IPS DF 6.9 (cell line): ENCODE measurements around the gene CDH4.

Experiments used
- DNase-seq: peaks from one replicate; pipeline ENCODE4 v3.0.0-alpha.2; 2013; ENCODE audit warnings: low read depth, low spot score
- H3K27ac ChIP-seq: one replicate; pipeline ENCODE4 v1.5.1; 2013; ENCODE audit warnings: low read length, control low read depth
- H3K27me3 ChIP-seq: 2 replicates; pipeline ENCODE4 v1.6.1; 2013; ENCODE audit warnings: mild to moderate bottlenecking, low read length; ENCODE audit not compliant: control insufficient read depth, insufficient read depth
- H3K36me3 ChIP-seq: 2 replicates; pipeline ENCODE4 v1.6.1; 2013; ENCODE audit warnings: low read length; ENCODE audit not compliant: control insufficient read depth, insufficient read depth
- H3K4me1 ChIP-seq: 2 replicates; pipeline ENCODE4 v1.6.1; 2013; ENCODE audit warnings: low read length; ENCODE audit not compliant: control insufficient read depth, insufficient read depth
- H3K4me3 ChIP-seq: 2 replicates; pipeline ENCODE4 v1.5.1; 2013; ENCODE audit warnings: mild to moderate bottlenecking, low read length
- H3K9me3 ChIP-seq: 2 replicates; pipeline ENCODE4 v1.6.1; 2013; ENCODE audit warnings: low read length, inconsistent platforms; ENCODE audit not compliant: control insufficient read depth, insufficient read depth
- WGBS: extraction: QIAGEN DNeasy Blood & Tissue Kit; methylation state at CpG from one replicate; pipeline ENCODE4 v1.1.7; 2013; ENCODE audit warnings: mixed read lengths, missing lambda C conversion rate; ENCODE audit not compliant: insufficient read length, insufficient coverage; 5-methylcytosine and 5-hydroxymethylcytosine counted together

Gene CDH4

GRCh38 chr20:61594198-61594597 lies 342.1 kb downstream of the CDH4 start:
- DNase-seq: no peak
- H3K27me3 ChIP-seq: no peaks in the 10 kb centered on the region
- no CpG with 5 or more reads among the region's 8 CpGs for WGBS
- H3K9me3 ChIP-seq: no peaks in the 10 kb centered on the region
- H3K4me3 ChIP-seq: no peak overlapping the region
- no peaks in the 10 kb centered on the region for H3K36me3 ChIP-seq
- no peak overlapping the region for H3K27ac ChIP-seq
- peaks cover 3% of the 10 kb centered on the region for H3K4me1 ChIP-seq

- WGBS: no CpG with 5 or more reads among the region's 13 CpGs
- no peak overlapping the region for H3K4me3 ChIP-seq
- no peaks in the 10 kb centered on the region for H3K4me1 ChIP-seq
- no peak overlapping the region for H3K27ac ChIP-seq
- H3K9me3 ChIP-seq: no peaks in the 10 kb centered on the region
- H3K36me3 ChIP-seq: no peaks in the 10 kb centered on the region
- no peak for DNase-seq
- no peaks in the 10 kb centered on the region for H3K27me3 ChIP-seq
Observed at GRCh38 chr20:61595216-61595615, 343.2 kb downstream of the CDH4 start.

GRCh38 chr20:61596687-61597330 lies 344.7 kb downstream of the CDH4 start:
- no peak overlapping the region for H3K27ac ChIP-seq
- DNase-seq: no peak
- WGBS: no CpG with 5 or more reads among the region's 8 CpGs
- no peaks in the 10 kb centered on the region for H3K36me3 ChIP-seq
- no peaks in the 10 kb centered on the region for H3K4me1 ChIP-seq
- H3K4me3 ChIP-seq: no peak overlapping the region
- H3K9me3 ChIP-seq: no peaks in the 10 kb centered on the region
- H3K27me3 ChIP-seq: no peaks in the 10 kb centered on the region

- no peak overlapping the region for H3K4me3 ChIP-seq
- H3K27me3 ChIP-seq: no peaks in the 10 kb centered on the region
- H3K4me1 ChIP-seq: no peaks in the 10 kb centered on the region
- no peak for DNase-seq
- no peaks in the 10 kb centered on the region for H3K36me3 ChIP-seq
- no peak overlapping the region for H3K27ac ChIP-seq
- H3K9me3 ChIP-seq: no peaks in the 10 kb centered on the region
- no CpG with 5 or more reads among the region's 7 CpGs for WGBS
Observed at GRCh38 chr20:61597996-61598395, 345.9 kb downstream of the CDH4 start.

DNA sequence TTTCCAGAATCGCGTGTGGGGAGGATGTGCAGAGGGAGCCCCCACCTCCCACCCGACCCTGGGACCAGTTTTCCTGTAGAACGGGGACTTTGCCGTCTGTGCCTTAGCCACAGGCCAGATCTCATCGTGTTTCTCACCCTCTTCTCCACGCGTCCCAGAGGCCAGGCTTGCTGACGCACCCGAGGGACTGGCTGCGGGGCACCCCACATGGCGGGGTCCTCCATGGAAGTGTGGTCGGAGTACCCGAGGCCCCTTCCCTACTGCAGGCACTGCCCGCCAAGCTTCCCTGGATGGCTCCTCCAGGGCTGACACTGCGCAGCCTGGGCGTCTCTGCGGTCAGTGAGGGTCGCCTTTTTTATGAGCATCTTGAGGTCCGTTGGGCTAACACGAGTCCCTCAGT lies 346.5 kb downstream of the CDH4 start:
- no peak for DNase-seq
- no peak overlapping the region for H3K4me3 ChIP-seq
- H3K36me3 ChIP-seq: no peaks in the 10 kb centered on the region
- H3K27ac ChIP-seq: no peak overlapping the region
- H3K9me3 ChIP-seq: no peaks in the 10 kb centered on the region
- H3K27me3 ChIP-seq: no peaks in the 10 kb centered on the region
- WGBS: no CpG with 5 or more reads among the region's 21 CpGs
- no peaks in the 10 kb centered on the region for H3K4me1 ChIP-seq

DNA sequence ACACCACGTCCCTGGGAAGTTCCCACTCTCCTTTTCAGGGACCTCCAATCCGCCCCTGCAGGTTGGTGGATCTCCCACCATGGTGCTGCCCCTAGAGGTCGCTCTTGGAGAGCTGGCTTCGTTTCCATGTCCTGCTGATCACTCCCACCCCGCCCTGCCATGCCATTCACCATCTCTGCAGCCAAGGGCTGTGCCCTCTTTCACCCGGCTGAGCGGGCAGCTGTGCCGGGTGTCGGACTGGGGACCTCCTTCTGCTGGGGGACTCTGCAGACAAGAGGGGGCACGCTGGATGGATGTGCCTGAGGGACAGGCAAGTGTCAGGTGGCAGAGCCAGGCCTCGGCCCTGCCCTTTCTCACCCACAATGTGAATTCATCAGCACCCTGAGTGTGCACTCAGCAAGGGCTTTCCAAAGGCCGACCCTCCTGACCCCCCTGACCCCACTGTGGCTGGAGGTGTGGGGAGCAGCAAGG lies 347.0 kb downstream of the CDH4 start:
- no peaks in the 10 kb centered on the region; the same call in 1 of the 2 replicates for H3K9me3 ChIP-seq
- no peaks in the 10 kb centered on the region for H3K27me3 ChIP-seq
- H3K4me1 ChIP-seq: no peaks in the 10 kb centered on the region
- no peak for DNase-seq
- H3K27ac ChIP-seq: no peak overlapping the region
- no CpG with 5 or more reads among the region's 12 CpGs for WGBS
- H3K36me3 ChIP-seq: no peaks in the 10 kb centered on the region
- no peak overlapping the region for H3K4me3 ChIP-seq

GRCh38 chr20:61599541-61599992 lies 347.5 kb downstream of the CDH4 start:
- DNase-seq: no peak
- WGBS: no CpG with 5 or more reads among the region's 18 CpGs
- Histone ChIP-seq H3K4me1 (no peaks in the 10 kb centered on the region), H3K36me3 (no peaks in the 10 kb centered on the region), H3K27me3 (no peaks in the 10 kb centered on the region), H3K9me3 (no peaks in the 10 kb centered on the region; the same call in 1 of the 2 replicates), H3K4me3 (no peak overlapping the region), H3K27ac (no peak overlapping the region)

GRCh38 chr20:61600016-61600415 lies 348.0 kb downstream of the CDH4 start:
- no peak overlapping the region for H3K4me3 ChIP-seq
- H3K27me3 ChIP-seq: no peaks in the 10 kb centered on the region
- no peak for DNase-seq
- no peaks in the 10 kb centered on the region for H3K4me1 ChIP-seq
- H3K27ac ChIP-seq: no peak overlapping the region
- WGBS: no CpG with 5 or more reads among the region's 16 CpGs
- H3K9me3 ChIP-seq: no peaks in the 10 kb centered on the region; the same call in 1 of the 2 replicates
- H3K36me3 ChIP-seq: no peaks in the 10 kb centered on the region

- no peaks in the 10 kb centered on the region for H3K36me3 ChIP-seq
- H3K27ac ChIP-seq: no peak overlapping the region
- no peak overlapping the region for H3K4me3 ChIP-seq
- DNase-seq: no peak
- H3K4me1 ChIP-seq: no peaks in the 10 kb centered on the region
- no peaks in the 10 kb centered on the region for H3K27me3 ChIP-seq
- WGBS: no CpG with 5 or more reads among the region's 12 CpGs
- H3K9me3 ChIP-seq: no peaks in the 10 kb centered on the region; the same call in 1 of the 2 replicates
Observed at GRCh38 chr20:61601361-61601760, 349.3 kb downstream of the CDH4 start.

DNA sequence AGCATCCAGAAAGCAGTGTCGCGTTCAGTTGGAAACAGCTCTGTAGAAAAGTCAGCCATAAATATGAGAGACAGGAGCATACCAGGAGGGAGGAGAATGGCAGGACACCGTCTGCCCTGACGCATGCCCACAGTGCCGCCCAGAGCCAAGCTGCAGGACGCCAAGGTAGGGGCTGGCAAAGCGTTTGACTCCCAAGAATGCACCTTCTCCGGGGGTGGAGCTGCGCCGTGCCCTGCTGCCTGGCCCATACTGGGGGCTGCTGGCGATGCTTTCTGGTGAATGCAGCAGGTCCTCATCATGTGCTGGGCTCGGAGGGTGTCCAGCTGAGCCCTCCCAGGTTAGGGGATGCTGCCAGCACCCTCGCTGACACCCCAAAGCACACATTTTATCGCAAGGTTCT lies 349.8 kb downstream of the CDH4 start:
- no peak for DNase-seq
- Histone ChIP-seq H3K9me3 (no peaks in the 10 kb centered on the region; the same call in 1 of the 2 replicates), H3K4me3 (no peak overlapping the region), H3K27ac (no peak overlapping the region), H3K27me3 (no peaks in the 10 kb centered on the region), H3K36me3 (no peaks in the 10 kb centered on the region), H3K4me1 (no peaks in the 10 kb centered on the region)
- WGBS: no CpG with 5 or more reads among the region's 14 CpGs

GRCh38 chr20:61603715-61604114 lies 351.7 kb downstream of the CDH4 start:
- no CpG with 5 or more reads among the region's 5 CpGs for WGBS
- DNase-seq: no peak
- no peaks in the 10 kb centered on the region for H3K36me3 ChIP-seq
- no peak overlapping the region for H3K4me3 ChIP-seq
- no peaks in the 10 kb centered on the region for H3K27me3 ChIP-seq
- H3K9me3 ChIP-seq: no peaks in the 10 kb centered on the region; the same call in 1 of the 2 replicates
- H3K27ac ChIP-seq: no peak overlapping the region
- no peaks in the 10 kb centered on the region for H3K4me1 ChIP-seq
